GM21360 (cell line): ENCODE measurements around the gene MAF.

Experiments used
- ATAC-seq: cut with Tn5 transposase; IDR thresholded peaks from one replicate; pipeline ENCODE4 v1.9.1; 2021; ENCODE audit warnings: mild to moderate bottlenecking, moderate library complexity; ENCODE audit not compliant: unreplicated experiment

MAF gene

DNA sequence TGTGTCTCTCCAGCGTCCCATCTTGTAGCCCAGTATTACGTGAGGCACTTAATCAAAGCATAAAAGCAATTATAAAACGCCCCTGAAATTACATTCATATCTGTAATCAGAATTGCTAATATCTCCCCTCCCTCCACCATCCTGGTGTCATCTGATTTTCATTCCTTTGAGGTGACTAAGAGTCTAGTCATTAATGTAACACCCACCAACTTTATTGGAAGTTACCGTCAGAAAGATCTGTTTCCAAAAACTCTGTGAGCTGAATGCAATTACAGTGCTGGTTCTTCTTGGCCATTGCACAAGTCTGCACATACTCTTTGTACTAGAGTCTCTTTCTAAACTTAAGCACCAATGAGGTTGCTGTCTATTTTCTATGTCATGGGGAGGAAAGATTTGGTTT lies 12.5 kb upstream of the MAF start:
- no peak for ATAC-seq

DNA sequence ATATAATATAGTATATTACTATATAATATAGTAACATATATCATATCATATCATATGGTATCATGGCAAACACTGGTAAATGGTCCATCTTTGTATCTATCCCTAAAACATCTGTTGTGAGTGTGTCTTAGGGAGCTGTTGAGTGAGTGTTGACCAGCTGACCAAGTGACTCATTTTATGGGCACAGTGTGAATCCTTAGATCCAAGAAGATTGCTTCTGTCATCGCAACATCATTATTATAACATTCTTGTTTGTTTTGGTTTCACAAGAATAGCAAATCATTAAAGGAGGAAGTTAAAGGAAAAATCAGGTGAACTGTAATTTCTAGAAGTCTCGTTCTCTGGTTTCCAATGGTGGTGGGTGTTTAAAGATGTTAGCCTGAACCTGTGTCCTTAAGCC lies 11.7 kb upstream of the MAF start:
- ATAC-seq, result no peak

DNA sequence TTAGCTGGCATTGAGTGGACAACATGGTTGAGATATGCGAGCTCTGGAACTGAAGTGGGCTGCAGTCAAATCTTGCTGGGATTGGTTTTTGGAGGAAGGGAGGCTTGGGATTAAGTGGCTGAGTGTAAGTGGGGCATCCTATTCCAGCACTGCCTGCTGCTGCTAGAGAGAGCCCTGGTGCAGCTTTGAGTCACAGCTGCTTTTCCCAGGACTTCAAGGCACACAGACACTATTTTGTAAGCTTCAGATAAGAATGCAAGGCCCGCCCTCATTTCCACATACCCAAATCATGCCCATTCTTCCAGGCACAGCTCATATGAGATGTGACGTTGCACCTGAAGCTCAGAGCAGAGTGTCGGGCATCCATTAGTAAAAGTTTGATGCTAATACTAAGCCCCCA lies 10.2 kb upstream of the MAF start:
- ATAC-seq, result no peak

DNA sequence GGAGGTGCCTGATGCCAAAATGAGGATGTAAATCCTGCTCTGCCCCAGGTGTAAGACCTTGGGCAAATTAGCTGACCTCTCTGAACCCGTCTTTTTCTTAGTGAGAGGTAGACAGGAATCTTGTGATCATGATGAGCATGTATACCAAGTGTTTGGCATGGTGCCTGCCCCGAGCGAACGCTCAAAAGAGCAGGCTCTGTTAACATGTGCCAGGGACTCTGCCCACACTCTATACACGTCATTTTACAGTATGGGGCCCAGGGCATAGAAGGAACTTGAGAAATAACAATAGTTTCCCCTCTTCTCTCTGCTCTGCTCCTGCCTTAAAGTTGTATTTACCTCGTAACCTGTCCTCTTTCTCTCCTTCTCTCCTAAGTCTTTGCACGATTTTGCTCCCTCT lies 9.3 kb upstream of the MAF start:
- no peak for ATAC-seq

DNA sequence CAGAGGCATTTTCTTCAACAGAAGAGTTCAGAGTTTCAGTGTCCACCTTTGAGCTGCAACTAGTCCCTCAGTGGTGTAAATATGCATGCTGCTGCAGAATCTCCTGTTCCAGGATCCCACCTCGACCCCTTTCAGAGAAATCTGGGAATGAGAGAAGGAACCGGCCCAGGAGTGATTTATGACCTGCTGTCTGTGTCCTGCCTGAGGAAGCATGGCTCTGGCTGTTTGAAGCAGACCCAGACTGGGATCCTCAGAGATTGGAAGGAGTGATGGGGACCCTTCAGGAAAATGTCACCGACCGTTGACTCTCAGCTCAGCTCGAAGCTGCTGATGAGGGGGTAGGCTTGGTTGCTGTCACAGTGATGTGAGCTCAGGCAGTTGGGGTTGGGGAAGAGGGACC lies 8.4 kb upstream of the MAF start:
- ATAC-seq, result no peak

DNA sequence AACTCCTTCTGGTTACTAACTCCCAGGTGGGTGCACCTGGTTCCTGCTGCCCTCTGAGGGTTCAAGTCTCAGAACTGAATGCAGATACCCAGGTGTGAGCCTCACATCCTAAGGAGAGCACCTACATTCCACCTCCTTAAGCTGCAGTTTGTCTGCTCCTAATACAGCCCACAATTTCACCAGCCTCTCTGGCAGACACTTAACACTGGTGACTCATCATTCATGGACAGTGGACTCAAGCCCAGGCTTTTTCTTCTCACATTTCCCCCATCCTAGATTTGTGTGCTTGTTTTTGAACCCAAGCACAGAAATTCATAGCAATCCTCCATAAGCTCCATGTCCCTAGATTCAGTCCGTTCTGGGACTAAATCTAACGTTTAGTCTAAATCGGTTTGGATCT lies 7.0 kb upstream of the MAF start:
- no peak for ATAC-seq

DNA sequence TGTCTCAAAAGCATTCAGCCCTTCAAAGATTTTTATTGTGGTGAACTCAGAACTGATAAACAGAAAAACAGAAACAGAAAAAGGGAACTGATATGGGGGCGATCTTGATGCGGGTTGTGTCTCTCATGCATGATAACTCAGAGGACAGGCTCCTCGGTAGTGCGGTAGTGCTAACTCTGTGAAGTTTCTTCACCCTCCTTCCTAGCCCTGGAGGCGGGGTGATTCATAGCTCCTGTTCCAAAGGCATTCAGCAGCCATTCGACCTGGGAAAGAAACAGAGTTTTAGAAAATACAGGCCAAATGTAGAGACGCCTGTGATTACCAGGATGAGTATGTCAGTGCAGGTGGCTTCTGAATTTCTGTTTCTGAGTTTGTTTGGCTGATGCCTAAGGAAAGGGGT lies 5.5 kb upstream of the MAF start:
- ATAC-seq, result peak; percentile 87

DNA sequence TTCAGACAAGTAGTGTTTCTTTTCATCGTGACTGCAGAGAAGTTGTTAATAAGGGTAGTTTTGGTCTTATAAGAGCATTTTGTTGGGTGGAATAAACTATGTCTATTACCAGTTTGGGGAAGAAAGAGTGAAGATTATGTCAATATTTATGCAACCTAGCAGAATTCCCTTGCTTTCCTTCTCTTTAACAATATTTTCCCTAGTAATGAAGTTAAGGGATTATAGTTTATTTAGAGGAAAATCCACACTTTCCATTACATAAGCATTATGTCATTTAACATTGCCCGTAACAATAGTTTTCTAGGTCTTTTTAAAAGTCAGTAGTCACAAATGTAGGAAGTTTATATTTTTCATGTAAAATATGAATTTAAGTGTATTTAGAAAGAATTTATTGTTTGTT lies 2.5 kb upstream of the MAF start:
- no peak for ATAC-seq

DNA sequence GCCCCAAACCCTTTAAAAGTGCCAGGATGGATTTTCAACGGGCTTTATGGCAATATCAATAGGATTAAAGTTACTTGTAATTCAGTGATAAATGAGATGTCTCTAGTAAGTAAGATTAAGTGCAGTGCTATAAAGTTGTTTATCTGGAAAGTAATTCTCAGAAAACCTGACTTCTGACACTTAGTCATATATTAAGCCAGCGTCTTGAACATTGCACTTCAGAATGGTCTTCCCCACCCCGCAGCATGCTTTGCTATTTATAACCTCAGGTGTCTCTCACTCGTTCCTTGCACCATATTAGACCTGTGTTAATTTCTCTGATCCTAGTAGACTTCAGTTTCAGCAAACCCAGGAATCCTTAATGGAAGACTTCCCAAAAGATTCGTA lies 2.1 kb upstream of the MAF start:
- ATAC-seq, result no peak

DNA sequence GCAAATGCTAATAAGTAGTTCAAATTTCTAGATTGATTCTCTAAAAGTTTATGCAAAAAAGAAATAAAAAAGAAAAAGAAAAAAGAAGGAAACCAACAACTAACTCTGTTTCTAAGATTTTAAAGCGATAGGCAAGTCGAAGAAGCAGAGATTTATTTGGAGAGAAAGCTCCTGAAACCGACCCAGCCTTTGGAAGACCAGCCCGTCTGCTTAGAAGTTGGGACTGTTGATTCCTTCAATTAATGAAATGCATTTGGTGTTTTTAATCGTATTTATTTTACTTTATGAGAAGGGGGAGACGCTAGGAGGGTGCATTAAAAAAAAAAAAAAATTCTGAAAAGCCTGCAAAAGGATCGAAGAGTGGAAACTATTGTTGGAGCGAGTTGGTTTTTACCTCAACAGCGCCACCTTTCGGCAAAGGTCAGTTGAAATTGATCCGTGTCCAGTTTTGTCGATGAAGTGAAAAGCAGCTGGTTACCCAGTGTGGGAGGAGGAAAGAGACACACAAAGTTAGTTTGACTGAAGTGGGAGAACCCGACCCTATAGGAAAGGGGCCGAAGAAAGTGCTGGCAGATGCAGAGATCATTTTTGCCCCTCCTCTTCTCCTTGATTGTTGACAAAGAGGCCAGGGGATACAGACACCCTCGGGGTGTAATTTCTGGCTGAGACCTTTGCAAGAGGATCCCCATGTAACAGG lies 1.5 kb upstream of the MAF start:
- ATAC-seq, result no peak

DNA sequence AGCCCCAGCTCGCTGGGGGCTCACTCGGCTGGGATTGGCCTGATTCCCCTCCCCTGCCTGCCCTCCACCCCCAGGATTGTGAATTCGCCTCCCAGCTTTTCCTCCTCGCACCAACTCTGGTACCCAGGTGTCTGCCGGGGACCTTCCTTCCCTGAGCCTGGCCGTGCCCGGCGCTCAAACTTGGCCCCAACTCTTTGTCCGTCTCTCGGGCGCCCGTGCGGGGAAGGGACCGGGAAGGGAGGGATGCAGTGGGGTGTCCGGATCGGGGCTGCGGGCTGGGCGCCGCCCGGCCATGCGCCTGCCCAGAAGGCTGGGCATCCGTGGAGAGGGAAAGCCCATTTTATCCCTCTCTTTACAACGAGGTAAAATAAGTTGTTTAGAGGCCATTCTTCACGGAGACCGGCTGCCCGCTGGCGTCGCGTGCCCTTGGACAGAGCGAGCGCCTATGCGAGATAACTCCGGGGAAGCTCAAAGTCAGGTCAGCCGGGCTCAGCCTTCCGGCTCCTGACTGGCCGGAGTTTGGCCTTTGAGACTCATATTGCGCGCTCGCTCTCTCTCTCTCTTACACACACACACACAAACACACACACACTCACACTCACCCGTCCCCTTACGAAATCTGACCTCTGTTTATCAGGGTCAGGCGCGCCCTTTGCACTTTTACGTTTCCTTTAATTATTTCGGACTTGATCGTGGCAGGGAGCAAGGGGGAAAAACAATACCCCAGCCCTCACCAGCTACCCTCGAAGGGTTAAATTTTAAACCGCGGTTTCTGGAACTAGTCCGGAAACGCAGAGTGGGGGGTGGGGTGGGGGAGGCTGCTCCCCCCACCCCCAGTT lies 774 bp upstream of the MAF start:
- ATAC-seq, result no peak

DNA sequence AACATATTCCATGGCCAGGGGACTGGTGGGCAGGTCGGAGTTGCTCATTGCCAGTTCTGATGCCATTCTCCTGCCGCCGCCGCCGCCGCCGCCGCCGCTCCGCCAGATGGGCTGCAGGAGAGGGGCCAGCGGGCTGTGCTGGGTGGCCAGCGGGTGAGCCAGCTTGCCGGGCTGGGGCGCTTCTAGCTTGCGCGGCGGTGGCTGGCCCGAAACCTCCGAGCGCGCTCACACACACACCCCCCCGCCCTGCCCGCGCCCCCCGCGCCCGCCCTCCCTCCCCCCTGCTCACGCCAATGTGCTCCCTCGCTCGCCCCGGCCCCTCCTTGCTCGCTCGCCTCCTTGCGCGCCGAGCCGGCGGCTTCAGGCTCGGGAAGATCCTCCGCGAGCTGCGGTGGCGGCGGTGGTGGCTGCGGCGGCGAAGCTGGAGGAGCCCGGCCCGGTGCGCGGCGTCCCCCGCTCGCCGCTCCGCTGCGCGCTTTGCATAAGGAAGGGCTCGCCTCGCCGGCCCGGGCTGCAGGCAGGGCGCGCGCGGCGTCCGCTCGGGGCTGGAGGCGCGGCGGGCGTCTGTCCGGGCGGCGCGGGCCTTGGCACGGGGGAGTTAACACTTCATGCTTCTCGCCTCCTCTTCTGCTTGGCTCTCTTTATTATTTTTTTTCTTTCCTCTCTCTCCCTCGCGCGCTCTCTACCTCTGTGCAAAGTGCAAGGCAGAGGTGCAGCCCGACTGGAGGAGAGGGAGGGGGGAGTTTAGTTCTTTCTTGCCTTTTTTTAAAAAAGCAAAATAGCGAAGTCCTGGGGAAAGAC lies 500 bp downstream of the MAF start:
- no peak for ATAC-seq

DNA sequence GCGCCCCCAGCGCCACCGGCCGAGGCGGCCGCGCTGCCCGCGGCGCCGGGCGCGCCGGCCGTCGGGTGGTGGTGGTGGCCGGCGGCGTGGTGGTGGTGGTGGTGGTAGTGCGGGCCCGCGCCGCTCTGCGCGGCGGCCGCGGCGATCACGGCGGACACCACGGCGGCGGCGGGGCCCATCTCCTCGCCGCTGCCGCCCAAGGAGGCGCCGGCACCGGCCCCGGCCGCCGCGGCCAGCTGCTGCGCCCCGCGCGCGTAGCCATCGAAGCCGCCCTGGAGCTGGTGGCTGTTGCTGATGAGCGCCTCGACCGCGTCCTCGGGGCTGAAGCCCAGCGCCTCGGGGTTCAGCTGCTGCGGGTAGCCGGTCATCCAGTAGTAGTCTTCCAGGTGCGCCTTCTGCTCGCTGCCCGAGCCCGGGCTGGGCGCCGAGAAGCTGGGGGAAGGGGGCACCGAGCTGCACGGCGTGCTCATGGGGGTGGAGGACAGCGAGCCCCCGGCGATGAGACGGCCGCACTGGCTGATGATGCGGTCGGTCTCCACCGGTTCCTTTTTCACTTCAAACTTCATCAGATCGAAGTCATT lies 1.2 kb downstream of the MAF start:
- no peak for ATAC-seq

DNA sequence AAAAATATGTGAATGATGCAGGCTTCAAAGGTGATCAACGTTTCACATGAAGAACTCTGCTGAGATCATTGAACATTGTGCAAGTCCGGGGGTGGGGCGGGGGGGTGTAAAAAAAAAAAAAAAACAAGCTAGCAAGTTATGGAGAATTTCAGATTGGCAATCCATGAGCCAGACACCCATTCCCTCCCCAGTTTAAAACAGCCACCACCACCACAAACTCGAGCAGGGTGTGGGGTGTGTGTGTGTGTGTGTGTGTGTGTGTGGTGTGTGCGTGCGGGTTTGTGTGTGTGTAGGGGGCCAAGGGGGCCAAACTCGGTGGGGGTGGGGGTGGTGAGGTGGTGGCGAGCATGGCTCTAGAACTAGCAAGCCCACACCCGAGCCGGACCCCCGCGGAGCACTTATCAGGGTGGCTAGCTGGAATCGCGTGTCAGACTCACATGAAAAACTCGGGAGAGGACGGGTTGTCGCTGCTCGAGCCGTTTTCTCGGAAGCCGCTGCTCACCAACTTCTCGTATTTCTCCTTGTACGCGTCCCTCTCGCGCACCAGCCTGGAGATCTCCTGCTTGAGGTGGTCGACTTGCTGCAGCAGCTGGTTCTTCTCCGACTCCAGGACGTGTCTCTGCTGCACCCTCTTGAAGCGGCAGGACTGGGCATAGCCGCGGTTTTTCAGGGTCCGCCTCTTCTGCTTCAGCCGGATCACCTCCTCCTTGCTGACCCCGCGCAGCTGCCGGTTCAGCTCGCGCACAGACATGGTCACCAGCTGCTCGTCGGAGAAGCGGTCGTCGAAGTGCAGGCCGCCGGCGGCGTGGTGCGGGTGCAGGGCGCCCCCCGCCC lies 2.0 kb downstream of the MAF start:
- no peak for ATAC-seq

DNA sequence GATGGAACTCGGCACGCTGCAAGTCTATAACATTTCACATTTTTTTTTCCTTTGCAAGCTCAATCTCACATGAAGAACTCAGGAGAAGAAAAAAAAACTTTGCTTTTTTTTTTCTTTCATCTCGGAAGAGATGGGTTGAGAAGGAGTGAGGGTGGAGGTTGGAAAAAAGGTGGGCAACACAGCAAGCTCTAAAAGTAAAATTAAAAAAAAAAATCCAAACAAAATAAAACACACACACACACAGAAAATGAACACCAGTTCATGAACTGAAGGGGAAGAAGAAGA lies 2.5 kb downstream of the MAF start:
- no peak for ATAC-seq

DNA sequence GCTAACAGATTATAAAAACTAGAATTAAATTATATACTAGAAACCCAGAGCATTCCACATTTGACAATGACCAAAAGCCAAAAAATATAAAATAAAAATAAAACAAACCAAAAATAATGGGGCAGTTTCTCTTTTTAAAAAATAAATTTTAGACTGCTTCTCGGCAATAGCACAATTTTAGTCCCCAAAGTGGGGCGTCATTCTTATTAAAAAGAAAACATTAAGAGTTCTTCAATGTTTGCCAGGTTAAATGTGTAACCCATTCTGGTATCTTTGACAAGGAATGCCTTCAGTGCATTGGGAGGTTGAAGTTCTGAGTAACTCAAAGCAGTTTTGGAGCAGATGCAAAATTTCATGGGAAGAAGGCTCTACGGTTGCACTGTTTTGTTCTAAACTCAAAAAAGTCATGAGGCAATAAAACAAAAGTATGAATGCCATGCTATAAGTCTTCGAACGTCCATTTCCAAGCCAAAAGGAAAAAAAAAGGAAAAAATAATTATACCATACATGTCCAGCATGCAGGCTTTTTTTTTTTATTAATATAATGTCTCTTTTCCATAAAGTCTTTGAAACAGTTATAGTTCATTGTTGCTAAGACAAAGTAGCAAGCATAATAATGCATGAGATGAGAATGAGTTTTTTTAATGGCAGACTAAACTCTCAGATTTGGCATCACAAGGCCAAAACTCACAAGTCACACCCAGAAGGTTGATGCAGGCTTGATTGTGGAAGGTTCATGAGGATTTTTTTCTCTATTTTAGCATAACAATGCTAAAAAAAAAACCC lies 3.1 kb downstream of the MAF start:
- ATAC-seq, result no peak

DNA sequence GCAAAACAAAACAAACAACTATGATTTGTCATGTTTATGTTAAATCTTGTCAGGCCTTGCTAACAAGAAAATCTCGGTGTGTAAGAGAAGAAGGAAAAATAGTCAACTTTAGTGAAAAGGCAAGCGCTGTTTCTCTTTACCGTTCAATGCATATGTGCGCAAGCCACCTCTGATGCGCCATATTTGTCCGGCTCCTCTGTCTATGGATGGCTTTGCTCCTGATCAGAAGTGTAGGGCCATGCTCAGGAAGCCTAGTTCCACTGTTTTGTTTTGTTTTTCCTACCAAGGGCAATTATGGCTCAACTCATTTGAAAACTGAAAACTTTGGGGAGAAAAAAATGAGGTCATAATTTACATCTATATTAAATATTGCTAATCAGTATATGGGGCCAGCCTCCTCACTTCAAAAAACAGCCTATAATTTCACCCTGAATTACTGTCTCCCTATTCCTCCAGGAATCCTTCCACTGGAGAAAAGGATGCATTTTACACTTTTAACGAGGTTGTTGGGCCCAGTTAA lies 4.5 kb downstream of the MAF start:
- ATAC-seq, result no peak

DNA sequence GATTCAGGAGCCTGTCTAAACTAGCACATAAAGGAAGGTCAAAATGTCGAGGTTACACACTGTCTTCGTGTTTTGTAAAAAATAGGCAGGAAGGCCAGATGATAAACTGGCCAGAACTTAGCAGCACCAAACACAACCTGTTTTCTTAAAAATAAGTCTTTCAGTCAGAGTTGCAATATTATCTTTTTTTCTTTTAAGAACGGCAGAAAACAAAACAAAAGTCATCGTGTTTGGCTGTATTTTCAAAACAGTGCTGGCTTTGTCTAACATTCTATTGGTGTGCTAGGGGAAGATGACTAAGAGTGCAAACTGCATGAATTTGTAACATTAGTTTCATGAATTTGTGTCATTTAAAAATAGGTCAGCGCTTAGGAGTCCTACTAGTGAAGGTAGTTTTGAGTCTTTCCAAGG lies 5.3 kb downstream of the MAF start:
- no peak for ATAC-seq

DNA sequence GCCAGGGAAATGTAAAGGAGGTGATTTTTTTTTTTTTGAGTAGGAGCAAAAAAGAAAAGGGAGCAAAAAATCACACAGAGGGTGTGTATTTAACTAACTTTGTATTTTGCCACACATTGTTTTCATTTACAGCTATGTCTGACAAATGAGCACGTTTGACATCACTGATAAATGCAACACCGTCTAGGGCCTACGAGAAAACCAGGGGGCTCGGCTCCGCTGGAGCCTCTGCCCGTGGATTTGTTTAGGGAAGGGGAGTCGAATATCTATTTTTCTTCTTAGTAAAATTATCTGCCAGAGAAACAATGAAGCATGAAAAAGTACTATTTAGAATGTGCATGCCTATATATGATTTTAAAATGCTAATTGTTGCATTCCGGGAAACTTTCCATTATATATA lies 6.8 kb downstream of the MAF start:
- no peak for ATAC-seq

DNA sequence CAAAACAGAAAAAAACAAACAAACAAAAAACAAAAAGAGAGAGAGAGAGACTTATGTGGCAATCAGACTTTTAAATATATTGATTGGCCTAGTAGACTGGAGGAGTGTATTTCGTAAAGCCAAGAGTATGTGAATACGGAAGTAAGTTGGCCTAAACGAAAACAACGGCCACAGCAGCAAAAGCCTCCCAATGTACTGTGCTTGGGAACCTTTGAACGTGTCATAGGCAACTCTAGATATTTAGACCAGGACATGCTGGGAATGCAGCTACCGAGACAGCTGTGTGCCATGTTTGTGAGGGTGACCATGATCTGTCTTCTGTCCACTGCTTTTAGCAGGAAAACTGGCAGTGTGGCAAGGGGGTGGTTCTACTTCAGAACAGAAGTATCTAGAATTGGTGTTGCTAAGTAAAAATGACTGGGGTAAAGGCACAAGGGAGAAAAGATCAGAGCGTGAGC lies 7.4 kb downstream of the MAF start:
- no peak for ATAC-seq
